Fibroblast of the aortic adventitia (primary cell): ENCODE data around the gene LYL1. TPM values are rescaled to one million over a fixed set of nuclear protein-coding genes. Genes with fewer than 3 reads are reported as not detected.
"Not testable (repeated sequence)": the region's sequence is repeated elsewhere in the genome, so short reads cannot be mapped to it uniquely, and the experiment has no call there.

Source experiments
- DNase-seq: peaks from one replicate; pipeline ENCODE4 v3.0.0-alpha.2; 2010; ENCODE audit warnings: low read depth
- H3K4me3 ChIP-seq: 2 replicates; pipeline ENCODE4 v1.5.1; 2011; ENCODE audit warnings: low read depth, mild to moderate bottlenecking, control low read depth, low read length, moderate library complexity
- CTCF ChIP-seq: IDR thresholded peaks from 2 replicates; pipeline ENCODE4 v1.5.1; 2011; ENCODE audit warnings: mild to moderate bottlenecking, low read length, control low read depth, inconsistent platforms; ENCODE audit not compliant: insufficient read depth
- total RNA-seq: library from RNA; depleted of rRNA; stranded (reverse); fragments of >200 nt; gene quantifications from 2 replicates; pipeline ENCODE4 v1.2.3, GENCODE V29; 2012; ENCODE audit warnings: low replicate concordance

The LYL1 gene
- 0.63 and 1.4 TPM in 2 replicates for total RNA-seq

- no peak for TF ChIP-seq CTCF
- H3K4me3 ChIP-seq, result peak within 1 kb of the TSS; percentile 17
- peak; percentile 59 for DNase-seq
These were observed at the start of gene LYL1 for GRCh38 chr19:13102666-13103580. Gene LYL1, minus strand, starts transcription at chr19:13102858. Its CDS starts 1,687 bp downstream, at chr19:13101171.

GRCh38 chr19:13151605-13152355 is 49.1 kb upstream of the LYL1 start:
- TF ChIP-seq CTCF, result peak; percentile 31
- peak overlapping the region; percentile 98 for H3K4me3 ChIP-seq
- peak; percentile 97 for DNase-seq

- no peak for DNase-seq
- no peak for TF ChIP-seq CTCF
- peak overlapping the region; percentile 98 for H3K4me3 ChIP-seq
These were observed 48.4 kb upstream of the LYL1 start for GRCh38 chr19:13150931-13151604.

- peak; percentile 94 for DNase-seq
- H3K4me3 ChIP-seq, result peak within 1 kb of the TSS; percentile 98
- peak; percentile 64 for TF ChIP-seq CTCF
These were observed 47.7 kb upstream of the LYL1 start, which contains the start of the genes IER2 and STX10 for GRCh38 chr19:13150187-13150930. Gene IER2, plus strand, starts transcription at chr19:13150411. Its CDS starts 2,776 bp downstream, at chr19:13153187. Gene STX10, minus strand, starts transcription at chr19:13150375. Its CDS starts 202 bp downstream, at chr19:13150173.

- H3K4me3 ChIP-seq, result peak overlapping the region; percentile 98
- no peak for TF ChIP-seq CTCF
- DNase-seq, result peak; percentile 34
These were observed 47.0 kb upstream of the LYL1 start for GRCh38 chr19:13149628-13150186.

- DNase-seq, result not testable (repeated sequence)
- peak overlapping the region; percentile 98 for H3K4me3 ChIP-seq
These were observed 46.5 kb upstream of the LYL1 start for GRCh38 chr19:13149173-13149627.
